Measurements from ENCODE around the gene ZNF655. TPM values are rescaled to one million over a fixed set of nuclear protein-coding genes. Genes with fewer than 3 reads are reported as not detected.

The ZNF655 gene
- polyA plus RNA-seq, 3 donors = 61.6 to 151 (median 62.2) TPM

DNA sequence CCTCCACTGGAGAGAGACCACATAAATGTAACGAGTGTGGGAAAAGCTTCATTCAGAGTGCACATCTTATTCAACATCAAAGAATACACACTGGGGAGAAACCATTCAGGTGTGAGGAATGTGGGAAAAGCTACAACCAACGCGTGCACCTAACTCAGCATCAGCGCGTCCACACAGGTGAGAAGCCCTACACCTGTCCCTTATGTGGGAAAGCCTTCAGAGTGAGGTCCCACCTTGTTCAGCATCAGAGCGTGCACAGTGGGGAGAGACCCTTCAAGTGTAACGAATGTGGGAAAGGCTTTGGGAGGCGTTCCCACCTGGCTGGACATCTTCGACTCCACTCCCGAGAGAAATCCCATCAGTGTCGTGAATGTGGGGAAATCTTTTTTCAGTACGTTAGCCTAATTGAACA lies 27.1 kb upstream of the ZNF655 start:
- Mint-ChIP-seq H3K36me3 (peaks cover 54 to 65% of the 10 kb centered on the region in 2 donors), H3K4me3 (no peak overlapping the region), H3K4me1 (no peaks in the 10 kb centered on the region), H3K27ac (no peak overlapping the region), H3K9me3 (peaks cover 50 to 81% (median 66%) of the 10 kb centered on the region in 7 donors), H3K27me3 (ENCODE audit: low read depth in 3 of 3) (peaks cover 0 to 6% (median 1%) of the 10 kb centered on the region in 3 donors)
- intact Hi-C loops (cut with micrococcal nuclease) = no loop called here
- Histone ChIP-seq H3K4me2 (replicated peaks; ENCODE audit: extremely low read depth, low read length, poor library complexity, severe bottlenecking) (no peak overlapping the region), H3K9ac (ENCODE audit: insufficient read depth, low read length, poor library complexity, severe bottlenecking) (no peak overlapping the region), H3K79me2 (ENCODE audit: insufficient read depth, low read length) (no peaks in the 10 kb centered on the region), H3K4me1 (ENCODE audit: control insufficient read depth in 1 of 2, insufficient read depth in 2 of 2, low read length in 2 of 2) (no peaks in the 10 kb centered on the region), H3K36me3 (replicated peaks in 1 of 2; ENCODE audit: control insufficient read depth in 1 of 2, insufficient read depth in 2 of 2, low read length in 2 of 2) (peaks cover 29 to 67% of the 10 kb centered on the region in 2 donors), H3K4me3 (replicated peaks in 1 of 3; ENCODE audit: low read depth in 2 of 3, low read length in 3 of 3) (peak overlapping the region in 1 of 3 experiments; percentile 52), H4K20me1 (ENCODE audit: insufficient read depth, low read length) (no peaks in the 10 kb centered on the region), H3K27ac (ENCODE audit: low read depth in 1 of 2, low read length in 2 of 2) (no peak overlapping the region), H2AFZ (ENCODE audit: insufficient read depth, low read depth, low read length, poor library complexity, severe bottlenecking) (no peak overlapping the region), H3K27me3 (ENCODE audit: control insufficient read depth in 2 of 2, insufficient read depth in 2 of 2, low read length in 2 of 2) (no peaks in the 10 kb centered on the region), H3K9me3 (replicated peaks in 1 of 2; ENCODE audit: control insufficient read depth in 1 of 2, insufficient read depth in 1 of 2, low read length in 2 of 2) (peaks cover 56 to 68% of the 10 kb centered on the region in 2 donors)
- DNase-seq = no peak
- 100% methylated on average over 7 of the region's 12 CpGs for WGBS (ENCODE audit: insufficient coverage)
- no peak for TF ChIP-seq CTCF (IDR thresholded peaks at IDR 0.05)

DNA sequence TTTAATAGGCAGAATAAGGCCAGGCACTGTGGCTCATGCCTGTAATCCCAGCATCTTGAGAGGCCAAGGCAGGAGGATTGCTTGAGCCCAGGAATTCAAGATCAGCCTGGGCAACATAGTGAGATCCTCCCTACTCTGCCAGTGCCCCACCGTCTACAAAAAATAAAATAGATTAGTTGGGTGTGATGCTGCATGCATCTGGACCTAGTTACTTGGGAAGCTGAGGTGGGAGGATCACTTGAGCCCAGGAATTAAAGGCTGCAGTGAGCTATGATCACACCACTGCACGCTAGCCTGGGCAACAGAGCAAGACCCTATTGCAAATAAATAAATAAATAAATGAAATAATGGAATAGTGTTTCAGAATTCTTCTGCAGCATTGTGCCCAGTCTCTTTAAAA lies 22.8 kb upstream of the ZNF655 start:
- Mint-ChIP-seq H3K9me3 (peaks cover 37 to 85% (median 73%) of the 10 kb centered on the region in 7 donors), H3K27ac (peak overlapping the region in 1 of 7 donors; percentile 54), H3K27me3 (ENCODE audit: low read depth in 3 of 3) (peaks cover 0 to 7% (median 1%) of the 10 kb centered on the region in 3 donors), H3K4me3 (no peak overlapping the region), H3K4me1 (no peaks in the 10 kb centered on the region), H3K36me3 (peaks cover 19 to 22% of the 10 kb centered on the region in 2 donors)
- no peak overlapping the region for H2AFZ ChIP-seq (ENCODE audit: insufficient read depth, low read depth, low read length, poor library complexity, severe bottlenecking)
- H3K9me3 ChIP-seq (replicated peaks in 1 of 2; ENCODE audit: control insufficient read depth in 1 of 2, insufficient read depth in 1 of 2, low read length in 2 of 2) = peaks cover 49 to 70% of the 10 kb centered on the region in 2 donors
- no peaks in the 10 kb centered on the region for H3K27me3 ChIP-seq (ENCODE audit: control insufficient read depth in 2 of 2, insufficient read depth in 2 of 2, low read length in 2 of 2)
- no peak overlapping the region for H3K27ac ChIP-seq (ENCODE audit: low read depth in 1 of 2, low read length in 2 of 2)
- no peak for DNase-seq
- no peak overlapping the region for H3K4me2 ChIP-seq (replicated peaks; ENCODE audit: extremely low read depth, low read length, poor library complexity, severe bottlenecking)
- intact Hi-C loops (cut with micrococcal nuclease) = no loop called here
- H3K9ac ChIP-seq (ENCODE audit: insufficient read depth, low read length, poor library complexity, severe bottlenecking) = no peak overlapping the region
- H3K79me2 ChIP-seq (ENCODE audit: insufficient read depth, low read length) = no peaks in the 10 kb centered on the region
- peaks cover 7 to 24% of the 10 kb centered on the region in 2 donors for H3K36me3 ChIP-seq (replicated peaks in 1 of 2; ENCODE audit: control insufficient read depth in 1 of 2, insufficient read depth in 2 of 2, low read length in 2 of 2)
- H3K4me1 ChIP-seq (ENCODE audit: control insufficient read depth in 1 of 2, insufficient read depth in 2 of 2, low read length in 2 of 2) = no peaks in the 10 kb centered on the region
- no peak overlapping the region for H3K4me3 ChIP-seq (replicated peaks in 1 of 3; ENCODE audit: low read depth in 2 of 3, low read length in 3 of 3)
- TF ChIP-seq CTCF (IDR thresholded peaks at IDR 0.05) = no peak
- no CpG with 5 or more reads among the region's 2 CpGs for WGBS (ENCODE audit: insufficient coverage)
- H4K20me1 ChIP-seq (ENCODE audit: insufficient read depth, low read length) = no peaks in the 10 kb centered on the region

Data from CD14-positive monocyte (primary cell).